Hepatocyte (in vitro differentiated cells): ENCODE results near the gene LYL1. TPM values are rescaled to one million over a fixed set of nuclear protein-coding genes. Genes with fewer than 3 reads are reported as not detected.
A peak's percentile ranks its signal among the peaks of the same experiment; 100 is the strongest.

ENCODE experiments used
- DNase-seq: peaks from one replicate; pipeline ENCODE4 v3.0.0-alpha.2; 2016; ENCODE audit warnings: low spot score
- H2AFZ ChIP-seq: fragments of 200-600 bp; sonication (generic); 2 replicates; pipeline ENCODE4 v1.6.0; 2016; ENCODE audit warnings: antibody characterized with exemption, mild to moderate bottlenecking
- H3K27ac ChIP-seq: fragments of 200-600 bp; sonication (generic); 2 replicates; pipeline ENCODE4 v1.5.1; 2016; ENCODE audit warnings: mild to moderate bottlenecking
- H3K27me3 ChIP-seq: fragments of 200-600 bp; sonication (generic); 2 replicates; pipeline ENCODE4 v1.6.1; 2016
- H3K36me3 ChIP-seq: fragments of 200-600 bp; sonication (generic); replicated peaks from 2 replicates; pipeline ENCODE4 v1.5.1; 2016; ENCODE audit warnings: low read depth; ENCODE audit not compliant: insufficient read depth
- H3K4me1 ChIP-seq: fragments of 200-600 bp; sonication (generic); 2 replicates; pipeline ENCODE4 v1.5.1; 2016; ENCODE audit warnings: mild to moderate bottlenecking, moderate library complexity; ENCODE audit not compliant: insufficient read depth
- H3K4me2 ChIP-seq: fragments of 200-600 bp; sonication (generic); 2 replicates; pipeline ENCODE4 v1.6.0; 2016
- H3K4me3 ChIP-seq: fragments of 200-600 bp; sonication (generic); 2 replicates; pipeline ENCODE4 v1.5.1; 2016; ENCODE audit warnings: mild to moderate bottlenecking
- H3K79me2 ChIP-seq: fragments of 200-600 bp; sonication (generic); 2 replicates; pipeline ENCODE4 v1.6.0; 2017; ENCODE audit warnings: mild to moderate bottlenecking
- H3K9me2 ChIP-seq: fragments of 200-600 bp; sonication (generic); replicated peaks from 2 replicates; pipeline ENCODE4 v1.6.0; 2017; ENCODE audit warnings: mild to moderate bottlenecking; ENCODE audit not compliant: insufficient read depth
- H3K9me3 ChIP-seq: fragments of 200-600 bp; sonication (generic); 2 replicates; pipeline ENCODE4 v1.5.1; 2016; ENCODE audit warnings: low read depth, mild to moderate bottlenecking
- H4K20me1 ChIP-seq: fragments of 200-600 bp; sonication (generic); 2 replicates; pipeline ENCODE4 v1.6.0; 2016; ENCODE audit warnings: mild to moderate bottlenecking; ENCODE audit not compliant: insufficient read depth, poor library complexity, severe bottlenecking
- CTCF ChIP-seq: fragments of 200-600 bp; sonication (generic); IDR thresholded peaks from 2 replicates; pipeline ENCODE4 v1.5.1; 2016; ENCODE audit warnings: antibody characterized with exemption, mild to moderate bottlenecking; ENCODE audit not compliant: poor library complexity
- EZH2 ChIP-seq: fragments of 200-600 bp; sonication (generic); IDR thresholded peaks from 2 replicates; pipeline ENCODE4 v1.6.1; 2016; ENCODE audit warnings: antibody characterized with exemption, mild to moderate bottlenecking, borderline replicate concordance
- EZH2phosphoT487 ChIP-seq: fragments of 200-600 bp; sonication (generic); IDR thresholded peaks from one replicate; pipeline ENCODE4 v1.6.1; 2018; ENCODE audit warnings: antibody characterized with exemption, mild to moderate bottlenecking, low read depth, moderate library complexity; ENCODE audit not compliant: unreplicated experiment, severe bottlenecking
- WGBS: methylation state at CpG from one replicate; pipeline ENCODE4 v1.1.6; 2016; ENCODE audit warnings: low lambda C conversion rate; ENCODE audit errors: missing lambda C conversion rate; 5-methylcytosine and 5-hydroxymethylcytosine counted together
- polyA plus RNA-seq: library from polyadenylated mRNA; unstranded; fragments of >200 nt; fragmentation: Nextera tagmentation; extraction: Ambion mirVana; gene quantifications from 2 replicates; pipeline ENCODE4 v1.2.1, GENCODE V29; 2016
- total RNA-seq: library from RNA; depleted of rRNA; stranded (reverse); fragments of >200 nt; gene quantifications from 2 replicates; pipeline ENCODE4 v1.2.3, GENCODE V29; 2014

Gene LYL1
- total and polyA plus RNA-seq, 2 experiments from 2014 or later: 0.47 to 1.4 TPM

- Histone ChIP-seq H3K9me3 (no peaks in the 10 kb centered on the region), H3K4me1 (peaks cover 4% of the 10 kb centered on the region), H3K9me2 (no peaks in the 10 kb centered on the region), H3K79me2 (peaks cover 96% of the 10 kb centered on the region), H3K4me2 (no peak overlapping the region), H3K4me3 (no peak overlapping the region), H3K27ac (no peak overlapping the region), H3K36me3 (no peaks in the 10 kb centered on the region), H2AFZ (no peak overlapping the region), H3K27me3 (no peaks in the 10 kb centered on the region), H4K20me1 (peaks cover 41% of the 10 kb centered on the region)
- WGBS: 91% methylated on average over 6 of the region's 9 CpGs
- no peak for TF ChIP-seq EZH2phosphoT487
- TF ChIP-seq EZH2: no peak
- TF ChIP-seq CTCF: no peak
- DNase-seq: no peak
Measured at GRCh38 chr19:13127051-13127450, 24.4 kb upstream of the LYL1 start.

- 95% methylated on average over 20 of the region's 20 CpGs for WGBS
- Histone ChIP-seq H3K79me2 (peaks cover 96% of the 10 kb centered on the region), H3K27ac (no peak overlapping the region), H3K4me2 (no peak overlapping the region), H4K20me1 (peaks cover 40% of the 10 kb centered on the region), H3K9me3 (no peaks in the 10 kb centered on the region), H3K4me3 (no peak overlapping the region), H3K4me1 (peaks cover 24% of the 10 kb centered on the region), H3K9me2 (no peaks in the 10 kb centered on the region), H3K27me3 (no peaks in the 10 kb centered on the region), H3K36me3 (no peaks in the 10 kb centered on the region), H2AFZ (no peak overlapping the region)
- DNase-seq: no peak
- TF ChIP-seq EZH2: no peak
- no peak for TF ChIP-seq CTCF
- TF ChIP-seq EZH2phosphoT487: no peak
Measured at GRCh38 chr19:13122980-13123957, 20.6 kb upstream of the LYL1 start.

GRCh38 chr19:13122275-13122878 lies 19.7 kb upstream of the LYL1 start:
- Histone ChIP-seq H3K27me3 (no peaks in the 10 kb centered on the region), H3K4me3 (no peak overlapping the region)
- TF ChIP-seq EZH2phosphoT487 (no peak), CTCF (no peak), EZH2 (no peak)

More at GRCh38 chr19:13122275-13122878, 19.7 kb upstream of the LYL1 start:
- peak overlapping the region; percentile 20 for H3K4me2 ChIP-seq
- no peak overlapping the region for H3K27ac ChIP-seq
- no peaks in the 10 kb centered on the region for H3K36me3 ChIP-seq
- no peak for DNase-seq
- peaks cover 29% of the 10 kb centered on the region for H3K4me1 ChIP-seq
- no peak overlapping the region for H2AFZ ChIP-seq
- 89% methylated on average over 12 of the region's 13 CpGs for WGBS
- H3K79me2 ChIP-seq: peaks cover 87% of the 10 kb centered on the region
- H3K9me3 ChIP-seq: no peaks in the 10 kb centered on the region
- peaks cover 38% of the 10 kb centered on the region for H4K20me1 ChIP-seq
- no peaks in the 10 kb centered on the region for H3K9me2 ChIP-seq
